GM23338 (cell line): ENCODE results near the gene ECE1.

Experiments used
- CREB1 ChIP-seq: fragments of 250-450 bp; sonication (Bioruptor Pico); IDR thresholded peaks from 2 replicates; pipeline ENCODE4 v1.5.0; 2020; ENCODE audit warnings: low read depth, mild to moderate bottlenecking, moderate library complexity
- EZH2 ChIP-seq: fragments of 200-600 bp; sonication (generic); IDR thresholded peaks from one replicate; pipeline ENCODE4 v1.8.0; 2017; ENCODE audit warnings: antibody characterized with exemption, mild to moderate bottlenecking, low read depth; ENCODE audit not compliant: unreplicated experiment
- EZH2phosphoT487 ChIP-seq: fragments of 200-600 bp; sonication (generic); IDR thresholded peaks from one replicate; pipeline ENCODE4 v1.8.1; 2018; ENCODE audit warnings: antibody characterized with exemption; ENCODE audit not compliant: unreplicated experiment
- JUNB ChIP-seq: IDR thresholded peaks from one replicate; pipeline ENCODE4 v1.6.1; 2016; ENCODE audit warnings: antibody characterized with exemption; ENCODE audit not compliant: unreplicated experiment
- POLR2AphosphoS5 ChIP-seq: IDR thresholded peaks from 2 replicates; pipeline ENCODE4 v1.6.1; 2016; ENCODE audit warnings: antibody characterized with exemption, low read depth
- STAT1 ChIP-seq: IDR thresholded peaks from one replicate; pipeline ENCODE4 v1.6.1; 2016; ENCODE audit warnings: antibody characterized with exemption; ENCODE audit not compliant: unreplicated experiment
- ZNF114 ChIP-seq: fragments of 250-450 bp; sonication (Bioruptor Pico); IDR thresholded peaks from 2 replicates; pipeline ENCODE4 v1.5.0; 2020; ENCODE audit warnings: mild to moderate bottlenecking, moderate library complexity
- ZNF331 ChIP-seq: fragments of 250-450 bp; sonication (Bioruptor Pico); IDR thresholded peaks from 2 replicates; pipeline ENCODE4 v1.5.0; 2020; ENCODE audit warnings: low read depth, mild to moderate bottlenecking, moderate library complexity
- TF ChIP-seq, protein P1 (sequence below), 2 experiments: fragments of 200-600 bp in 1 of 2; sonication (generic) in 1 of 2; conservative IDR thresholded peaks; 2 replicates each; pipeline versions ENCODE4 v1.5.1 to v1.6.1; 2016 to 2017; ENCODE audit warnings: antibody characterized with exemption in 2 of 2, low read depth in 2 of 2, mild to moderate bottlenecking in 2 of 2, moderate library complexity in 1 of 2
- TF ChIP-seq, protein P2 (sequence below): IDR thresholded peaks from one replicate; pipeline ENCODE4 v1.6.1; 2018; ENCODE audit warnings: antibody characterized with exemption; ENCODE audit not compliant: unreplicated experiment
- TF ChIP-seq, protein P3 (sequence below): IDR thresholded peaks from 2 replicates; pipeline ENCODE4 v1.6.1; 2016; ENCODE audit warnings: antibody characterized with exemption

DNA sequence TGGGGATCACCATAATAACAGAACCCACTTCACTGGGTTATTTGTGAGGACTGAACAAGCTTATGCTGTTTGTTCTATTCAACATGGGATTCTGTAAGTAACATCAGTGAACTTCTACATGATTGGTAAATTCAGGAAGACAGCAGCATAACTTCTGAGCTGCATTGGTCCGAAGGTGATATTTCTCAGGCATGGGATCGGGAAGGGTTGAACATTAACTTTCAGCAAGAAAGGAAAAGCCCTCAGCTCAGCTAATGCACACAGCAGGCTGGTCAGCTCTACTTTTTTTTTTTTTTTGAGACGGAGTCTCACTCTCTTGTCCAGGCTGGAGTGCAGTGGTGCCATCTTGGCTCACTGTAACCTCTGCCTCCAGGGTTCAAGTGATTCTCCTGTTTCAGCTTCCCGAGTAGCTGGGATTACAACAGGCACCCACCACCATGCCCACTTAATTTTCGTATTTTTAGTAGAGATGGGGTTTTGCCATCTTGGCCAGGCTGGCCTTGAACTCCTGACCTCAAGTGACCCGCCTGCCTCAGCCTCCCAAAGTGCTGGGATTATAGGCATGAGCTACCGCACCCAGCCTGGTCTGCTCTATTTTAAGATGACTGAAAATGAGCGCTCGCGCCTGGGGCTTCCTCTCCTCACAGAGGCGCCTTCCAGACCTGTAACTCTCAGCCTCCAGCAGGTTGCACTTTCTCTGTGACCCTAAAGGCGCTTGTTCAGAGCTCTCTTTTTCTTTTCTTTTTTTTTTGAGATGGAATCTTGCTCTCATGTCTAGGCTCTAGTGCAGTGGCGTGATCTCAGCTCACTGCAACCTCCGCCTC, 42.2 kb downstream of the ECE1 start:
- TF ChIP-seq POLR2AphosphoS5 (no peak), EZH2 (no peak), EZH2phosphoT487 (no peak), JUNB (no peak), STAT1 (no peak), ZNF331 (CRISPR knock-in tag) (no peak), CREB1 (CRISPR knock-in tag) (no peak), ZNF114 (CRISPR knock-in tag) (no peak)
- TF ChIP-seq, protein P1, sequence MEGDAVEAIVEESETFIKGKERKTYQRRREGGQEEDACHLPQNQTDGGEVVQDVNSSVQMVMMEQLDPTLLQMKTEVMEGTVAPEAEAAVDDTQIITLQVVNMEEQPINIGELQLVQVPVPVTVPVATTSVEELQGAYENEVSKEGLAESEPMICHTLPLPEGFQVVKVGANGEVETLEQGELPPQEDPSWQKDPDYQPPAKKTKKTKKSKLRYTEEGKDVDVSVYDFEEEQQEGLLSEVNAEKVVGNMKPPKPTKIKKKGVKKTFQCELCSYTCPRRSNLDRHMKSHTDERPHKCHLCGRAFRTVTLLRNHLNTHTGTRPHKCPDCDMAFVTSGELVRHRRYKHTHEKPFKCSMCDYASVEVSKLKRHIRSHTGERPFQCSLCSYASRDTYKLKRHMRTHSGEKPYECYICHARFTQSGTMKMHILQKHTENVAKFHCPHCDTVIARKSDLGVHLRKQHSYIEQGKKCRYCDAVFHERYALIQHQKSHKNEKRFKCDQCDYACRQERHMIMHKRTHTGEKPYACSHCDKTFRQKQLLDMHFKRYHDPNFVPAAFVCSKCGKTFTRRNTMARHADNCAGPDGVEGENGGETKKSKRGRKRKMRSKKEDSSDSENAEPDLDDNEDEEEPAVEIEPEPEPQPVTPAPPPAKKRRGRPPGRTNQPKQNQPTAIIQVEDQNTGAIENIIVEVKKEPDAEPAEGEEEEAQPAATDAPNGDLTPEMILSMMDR (conservative IDR thresholded peaks at IDR 0.05; ENCODE audit: low read depth in 2 of 2) = no peak
- TF ChIP-seq, protein P2, sequence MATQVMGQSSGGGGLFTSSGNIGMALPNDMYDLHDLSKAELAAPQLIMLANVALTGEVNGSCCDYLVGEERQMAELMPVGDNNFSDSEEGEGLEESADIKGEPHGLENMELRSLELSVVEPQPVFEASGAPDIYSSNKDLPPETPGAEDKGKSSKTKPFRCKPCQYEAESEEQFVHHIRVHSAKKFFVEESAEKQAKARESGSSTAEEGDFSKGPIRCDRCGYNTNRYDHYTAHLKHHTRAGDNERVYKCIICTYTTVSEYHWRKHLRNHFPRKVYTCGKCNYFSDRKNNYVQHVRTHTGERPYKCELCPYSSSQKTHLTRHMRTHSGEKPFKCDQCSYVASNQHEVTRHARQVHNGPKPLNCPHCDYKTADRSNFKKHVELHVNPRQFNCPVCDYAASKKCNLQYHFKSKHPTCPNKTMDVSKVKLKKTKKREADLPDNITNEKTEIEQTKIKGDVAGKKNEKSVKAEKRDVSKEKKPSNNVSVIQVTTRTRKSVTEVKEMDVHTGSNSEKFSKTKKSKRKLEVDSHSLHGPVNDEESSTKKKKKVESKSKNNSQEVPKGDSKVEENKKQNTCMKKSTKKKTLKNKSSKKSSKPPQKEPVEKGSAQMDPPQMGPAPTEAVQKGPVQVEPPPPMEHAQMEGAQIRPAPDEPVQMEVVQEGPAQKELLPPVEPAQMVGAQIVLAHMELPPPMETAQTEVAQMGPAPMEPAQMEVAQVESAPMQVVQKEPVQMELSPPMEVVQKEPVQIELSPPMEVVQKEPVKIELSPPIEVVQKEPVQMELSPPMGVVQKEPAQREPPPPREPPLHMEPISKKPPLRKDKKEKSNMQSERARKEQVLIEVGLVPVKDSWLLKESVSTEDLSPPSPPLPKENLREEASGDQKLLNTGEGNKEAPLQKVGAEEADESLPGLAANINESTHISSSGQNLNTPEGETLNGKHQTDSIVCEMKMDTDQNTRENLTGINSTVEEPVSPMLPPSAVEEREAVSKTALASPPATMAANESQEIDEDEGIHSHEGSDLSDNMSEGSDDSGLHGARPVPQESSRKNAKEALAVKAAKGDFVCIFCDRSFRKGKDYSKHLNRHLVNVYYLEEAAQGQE = no peak
- TF ChIP-seq, protein P3, sequence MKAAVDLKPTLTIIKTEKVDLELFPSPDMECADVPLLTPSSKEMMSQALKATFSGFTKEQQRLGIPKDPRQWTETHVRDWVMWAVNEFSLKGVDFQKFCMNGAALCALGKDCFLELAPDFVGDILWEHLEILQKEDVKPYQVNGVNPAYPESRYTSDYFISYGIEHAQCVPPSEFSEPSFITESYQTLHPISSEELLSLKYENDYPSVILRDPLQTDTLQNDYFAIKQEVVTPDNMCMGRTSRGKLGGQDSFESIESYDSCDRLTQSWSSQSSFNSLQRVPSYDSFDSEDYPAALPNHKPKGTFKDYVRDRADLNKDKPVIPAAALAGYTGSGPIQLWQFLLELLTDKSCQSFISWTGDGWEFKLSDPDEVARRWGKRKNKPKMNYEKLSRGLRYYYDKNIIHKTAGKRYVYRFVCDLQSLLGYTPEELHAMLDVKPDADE = no peak
